Loucy (cell line): ENCODE measurements around the gene NHLRC3.

Experiments used
- H2AFZ ChIP-seq: fragments of 200-600 bp; sonication (generic); 2 replicates; pipeline ENCODE4 v1.6.0; 2016; ENCODE audit warnings: antibody characterized with exemption, mild to moderate bottlenecking, low read length, moderate library complexity
- H3F3A ChIP-seq: fragments of 200-600 bp; 2 replicates; pipeline ENCODE4 v1.6.0; 2016; ENCODE audit warnings: antibody characterized with exemption, low read depth, mild to moderate bottlenecking
- H3K27me3 ChIP-seq: fragments of 200-600 bp; sonication (generic); 2 replicates; pipeline ENCODE4 v1.6.1; 2014; ENCODE audit warnings: low read length, mild to moderate bottlenecking; ENCODE audit not compliant: insufficient read depth, poor library complexity, severe bottlenecking
- H3K36me3 ChIP-seq: fragments of 200-600 bp; sonication (generic); 2 replicates; pipeline ENCODE4 v1.6.1; 2016; ENCODE audit warnings: low read length; ENCODE audit not compliant: insufficient read depth
- H3K4me1 ChIP-seq: fragments of 200-600 bp; sonication (generic); 2 replicates; pipeline ENCODE4 v1.5.1; 2014; ENCODE audit warnings: low read length, mild to moderate bottlenecking; ENCODE audit not compliant: insufficient read depth, poor library complexity, severe bottlenecking
- H3K4me2 ChIP-seq: fragments of 200-600 bp; sonication (generic); 2 replicates; pipeline ENCODE4 v1.6.0; 2014; ENCODE audit warnings: antibody characterized with exemption, low read length, low read depth, mild to moderate bottlenecking; ENCODE audit not compliant: poor library complexity, severe bottlenecking
- H3K4me3 ChIP-seq: fragments of 200-600 bp; sonication (generic); 2 replicates; pipeline ENCODE4 v1.5.1; 2014; ENCODE audit warnings: low read length, mild to moderate bottlenecking, mixed read lengths; ENCODE audit not compliant: poor library complexity, severe bottlenecking
- H3K79me2 ChIP-seq: fragments of 200-600 bp; sonication (generic); 2 replicates; pipeline ENCODE4 v1.6.1; 2014; ENCODE audit warnings: low read length; ENCODE audit not compliant: insufficient read depth
- H3K9ac ChIP-seq: fragments of 200-600 bp; sonication (generic); 2 replicates; pipeline ENCODE4 v1.6.0; 2014; ENCODE audit warnings: mild to moderate bottlenecking, low read depth, low read length, moderate library complexity; ENCODE audit not compliant: poor library complexity, severe bottlenecking
- H3K9me2 ChIP-seq: fragments of 200-600 bp; sonication (generic); replicated peaks from 2 replicates; pipeline ENCODE4 v1.6.1; 2016; ENCODE audit warnings: low read depth, low read length, mixed read lengths
- H3K9me3 ChIP-seq: fragments of 200-600 bp; sonication (generic); 2 replicates; pipeline ENCODE4 v1.6.1; 2014; ENCODE audit warnings: mild to moderate bottlenecking, antibody characterized with exemption, low read length, low read depth; ENCODE audit not compliant: insufficient read depth
- H4K20me1 ChIP-seq: fragments of 200-600 bp; sonication (generic); 2 replicates; pipeline ENCODE4 v1.6.0; 2014; ENCODE audit warnings: antibody characterized with exemption, low read length, mild to moderate bottlenecking; ENCODE audit not compliant: insufficient read depth, poor library complexity, severe bottlenecking
- EZH2phosphoT487 ChIP-seq: fragments of 200-600 bp; IDR thresholded peaks from 2 replicates; pipeline ENCODE4 v1.6.1; 2018; ENCODE audit warnings: antibody characterized with exemption, mild to moderate bottlenecking, moderate library complexity, borderline replicate concordance
- TF ChIP-seq, protein P1 (sequence below): fragments of 200-600 bp; sonication (generic); conservative IDR thresholded peaks from 2 replicates; pipeline ENCODE4 v1.5.1; 2014; ENCODE audit warnings: mild to moderate bottlenecking, antibody characterized with exemption, low read length

Gene NHLRC3, protein sequence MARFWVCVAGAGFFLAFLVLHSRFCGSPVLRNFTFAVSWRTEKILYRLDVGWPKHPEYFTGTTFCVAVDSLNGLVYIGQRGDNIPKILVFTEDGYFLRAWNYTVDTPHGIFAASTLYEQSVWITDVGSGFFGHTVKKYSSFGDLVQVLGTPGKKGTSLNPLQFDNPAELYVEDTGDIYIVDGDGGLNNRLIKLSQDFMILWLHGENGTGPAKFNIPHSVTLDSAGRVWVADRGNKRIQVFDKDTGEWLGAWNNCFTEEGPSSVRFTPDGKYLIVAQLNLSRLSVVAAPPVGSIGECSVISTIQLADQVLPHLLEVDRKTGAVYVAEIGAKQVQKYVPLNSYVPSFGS

DNA sequence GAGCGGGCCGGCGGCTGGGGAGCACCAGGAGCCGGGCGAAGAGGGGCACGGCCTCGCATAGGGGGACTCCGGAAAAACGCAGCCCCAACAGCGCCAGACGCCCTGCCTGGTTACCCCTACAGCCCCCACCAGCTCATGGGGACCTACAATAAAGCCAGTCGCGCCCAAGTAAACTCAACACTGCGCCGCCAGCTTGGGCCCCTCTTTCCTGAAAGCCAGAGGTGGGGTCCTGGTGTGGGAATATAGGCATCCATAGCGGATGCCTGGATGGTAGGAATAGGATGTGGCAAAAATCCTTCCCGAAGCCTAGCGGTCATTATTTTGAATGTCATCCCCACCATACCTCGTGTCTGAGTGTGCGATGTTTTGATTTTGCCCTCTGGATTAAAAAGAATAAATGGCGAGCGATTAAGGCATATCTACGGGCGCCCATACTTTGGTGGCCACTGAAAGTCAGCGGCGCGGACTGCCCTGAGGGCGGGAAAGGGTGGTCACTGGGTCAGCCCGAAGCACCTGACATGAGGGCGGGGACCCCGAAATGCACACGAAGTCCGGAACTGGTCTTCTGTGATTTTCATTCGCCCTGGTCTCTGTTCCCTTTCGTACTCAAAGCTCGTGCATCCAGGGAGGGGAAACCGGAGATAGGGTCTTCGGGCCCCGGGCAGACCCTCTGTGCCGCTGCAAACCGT, at the start of gene NHLRC3, which contains the start of gene PROSER1:
Gene NHLRC3 (plus strand): TSS at position 577 of the 689 bp plus-strand sequence. CDS start 184 bp downstream, outside the sequence.
Gene PROSER1 (minus strand): TSS at position 210 of the 689 bp plus-strand sequence. CDS start 847 bp downstream, outside the sequence.
- Histone ChIP-seq H3K79me2 (peaks cover 93% of the 10 kb centered on the region), H4K20me1 (peaks cover 63% of the 10 kb centered on the region), H2AFZ (peak within 1 kb of the TSS; percentile 98), H3K4me1 (peaks cover 63% of the 10 kb centered on the region), H3K27me3 (no peaks in the 10 kb centered on the region), H3K4me2 (peak within 1 kb of the TSS; percentile 97), H3K36me3 (no peaks in the 10 kb centered on the region), H3K4me3 (peak within 1 kb of the TSS; percentile 96), H3K9me2 (no peaks in the 10 kb centered on the region), H3K9me3 (no peaks in the 10 kb centered on the region), H3K9ac (peak within 1 kb of the TSS; percentile 91), H3F3A (no peaks in the 10 kb centered on the region)
- TF ChIP-seq EZH2phosphoT487: no peak
- TF ChIP-seq, protein P1, sequence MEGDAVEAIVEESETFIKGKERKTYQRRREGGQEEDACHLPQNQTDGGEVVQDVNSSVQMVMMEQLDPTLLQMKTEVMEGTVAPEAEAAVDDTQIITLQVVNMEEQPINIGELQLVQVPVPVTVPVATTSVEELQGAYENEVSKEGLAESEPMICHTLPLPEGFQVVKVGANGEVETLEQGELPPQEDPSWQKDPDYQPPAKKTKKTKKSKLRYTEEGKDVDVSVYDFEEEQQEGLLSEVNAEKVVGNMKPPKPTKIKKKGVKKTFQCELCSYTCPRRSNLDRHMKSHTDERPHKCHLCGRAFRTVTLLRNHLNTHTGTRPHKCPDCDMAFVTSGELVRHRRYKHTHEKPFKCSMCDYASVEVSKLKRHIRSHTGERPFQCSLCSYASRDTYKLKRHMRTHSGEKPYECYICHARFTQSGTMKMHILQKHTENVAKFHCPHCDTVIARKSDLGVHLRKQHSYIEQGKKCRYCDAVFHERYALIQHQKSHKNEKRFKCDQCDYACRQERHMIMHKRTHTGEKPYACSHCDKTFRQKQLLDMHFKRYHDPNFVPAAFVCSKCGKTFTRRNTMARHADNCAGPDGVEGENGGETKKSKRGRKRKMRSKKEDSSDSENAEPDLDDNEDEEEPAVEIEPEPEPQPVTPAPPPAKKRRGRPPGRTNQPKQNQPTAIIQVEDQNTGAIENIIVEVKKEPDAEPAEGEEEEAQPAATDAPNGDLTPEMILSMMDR: no peak

DNA sequence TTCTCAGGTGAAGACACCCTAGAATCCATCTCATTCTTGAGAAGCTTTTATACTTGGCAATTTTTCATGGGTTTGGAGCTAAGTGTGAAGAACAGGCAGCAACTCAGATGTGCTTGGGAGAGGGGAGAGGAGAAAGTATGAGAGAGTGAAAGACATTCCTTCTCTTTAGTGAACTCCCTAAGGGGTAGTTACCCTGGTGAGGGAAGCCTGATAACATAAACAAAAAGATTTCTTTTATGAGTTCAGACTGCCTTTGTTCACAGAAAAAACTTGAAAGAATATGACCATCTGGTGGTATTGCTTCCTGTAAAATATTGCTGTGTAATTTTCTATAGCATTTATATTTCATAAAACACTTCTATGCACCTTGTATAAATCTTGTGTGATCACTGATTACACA, 47.6 kb upstream of the NHLRC3 start, which contains the start of gene STOML3:
Gene STOML3 (minus strand): TSS at position 139 of the 400 bp plus-strand sequence. CDS start 110 bp downstream, at position 29.
- TF ChIP-seq, protein P1: no peak
- TF ChIP-seq EZH2phosphoT487: no peak
- Histone ChIP-seq H2AFZ (no peak within 1 kb of the TSS), H3K27me3 (no peaks in the 10 kb centered on the region), H4K20me1 (no peaks in the 10 kb centered on the region), H3K79me2 (no peaks in the 10 kb centered on the region), H3K4me2 (no peak within 1 kb of the TSS), H3K36me3 (no peaks in the 10 kb centered on the region), H3K9ac (no peak within 1 kb of the TSS), H3K9me2 (no peaks in the 10 kb centered on the region), H3F3A (no peaks in the 10 kb centered on the region), H3K4me1 (no peaks in the 10 kb centered on the region), H3K4me3 (no peak within 1 kb of the TSS), H3K9me3 (no peaks in the 10 kb centered on the region)

DNA sequence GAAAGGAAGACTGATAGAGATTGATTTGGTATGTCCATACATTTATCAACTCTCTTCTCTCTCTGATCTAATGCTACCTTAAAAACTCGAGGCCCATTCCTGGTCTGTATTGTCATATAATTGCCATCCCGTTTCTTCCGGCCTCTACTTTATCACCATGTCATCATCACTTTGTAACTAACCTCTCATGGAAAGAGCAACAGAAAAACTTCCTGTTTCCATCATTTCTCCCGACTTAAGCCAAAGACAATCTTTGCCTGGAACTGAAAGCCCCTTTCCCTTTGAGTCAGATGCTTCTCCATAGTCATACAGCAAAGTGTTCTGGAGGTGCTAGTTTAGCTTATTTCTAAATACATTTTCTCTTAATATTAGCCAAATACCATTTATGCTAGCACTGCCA, 44.9 kb upstream of the NHLRC3 start:
- Histone ChIP-seq H3K9me3 (no peaks in the 10 kb centered on the region), H4K20me1 (no peaks in the 10 kb centered on the region), H3K9me2 (no peaks in the 10 kb centered on the region), H3K4me1 (no peaks in the 10 kb centered on the region), H3F3A (no peaks in the 10 kb centered on the region), H3K27me3 (no peaks in the 10 kb centered on the region), H2AFZ (no peak overlapping the region), H3K4me3 (no peak overlapping the region), H3K4me2 (no peak overlapping the region), H3K79me2 (no peaks in the 10 kb centered on the region), H3K9ac (no peak overlapping the region), H3K36me3 (no peaks in the 10 kb centered on the region)
- TF ChIP-seq, protein P1: no peak
- TF ChIP-seq EZH2phosphoT487: no peak
